Activated B cell treated with CpG ODN at 0.5 μM for 24 hours (primary cell): ENCODE measurements around the gene HNRNPU. TPM values are rescaled to one million over a fixed set of nuclear protein-coding genes. Genes with fewer than 3 reads are reported as not detected.
A peak's percentile ranks its signal among the peaks of the same experiment; 100 is the strongest.

Experiments used
- ATAC-seq: fragments of 200-7000 bp; cut with Tn5 transposase; one replicate; pipeline ENCODE4 v1.10.0; 2021; ENCODE audit warnings: low read depth, mild to moderate bottlenecking, moderate library complexity
- CTCF ChIA-PET: fragments of 350-600 bp; sonication (Branson Sonifier 250); formaldehyde crosslinking; loops from one replicate; lab custom pipeline; 2021; ENCODE audit warnings: antibody characterized with exemption; lab: Charles Lee
- POLR2A ChIA-PET: fragments of 350-600 bp; sonication (Branson Sonifier 250); formaldehyde crosslinking; loops from one replicate; lab custom pipeline; 2021; ENCODE audit warnings: antibody characterized with exemption; lab: Charles Lee
- DNase-seq: peaks from one replicate; pipeline ENCODE4 v3.0.0; 2022
- H3K27ac Mint-ChIP-seq: one replicate; pipeline ENCODE4 v1.8.0; 2020; ENCODE audit warnings: mixed read lengths
- H3K27me3 Mint-ChIP-seq: one replicate; pipeline ENCODE4 v1.8.0; 2021; ENCODE audit warnings: mixed read lengths
- H3K36me3 Mint-ChIP-seq: one replicate; pipeline ENCODE4 v1.8.0; 2021; ENCODE audit warnings: low read depth, mixed read lengths
- H3K4me1 Mint-ChIP-seq: one replicate; pipeline ENCODE4 v1.8.0; 2021; ENCODE audit warnings: mixed read lengths
- H3K4me3 Mint-ChIP-seq: one replicate; pipeline ENCODE4 v1.8.0; 2020; ENCODE audit warnings: mild to moderate bottlenecking, mixed read lengths
- H3K9me3 Mint-ChIP-seq: one replicate; pipeline ENCODE4 v1.8.0; 2020; ENCODE audit warnings: mixed read lengths
- intact Hi-C: fragments of 100-400 bp; cut with micrococcal nuclease; formaldehyde crosslinking; loops from one replicate; pipeline ENCODE4 v1.15.1; 2024
- total RNA-seq: library from RNA; stranded (reverse); gene quantifications from 2 replicates; pipeline ENCODE4 v1.2.3, GENCODE V29; 2022
- TF ChIP-seq, protein P1 (sequence below): fragments of 200-600 bp; IDR thresholded peaks from one replicate; pipeline ENCODE4 v1.8.0; 2022; ENCODE audit warnings: antibody characterized with exemption, mild to moderate bottlenecking

Gene HNRNPU
- 424 and 428 TPM in 2 replicates for total RNA-seq

GRCh38 chr1:244864253-244865027 lies at the start of gene HNRNPU:
HNRNPU (minus strand) TSS chr1:244864543; CDS start chr1:244864307, 236 bp downstream.
- peaks cover 40% of the 10 kb centered on the region for H3K36me3 Mint-ChIP-seq
- H3K27me3 Mint-ChIP-seq = no peaks in the 10 kb centered on the region
- intact Hi-C loops = loop anchor here (1.0 to 10.0 kb wide), 12 partner anchors 29 to 1702 kb away; partner anchors contain the start of genes CNST, COX20, KIF26B and TFB2M
- H3K27ac Mint-ChIP-seq = peak within 1 kb of the TSS; percentile 98
- ChIA-PET POLR2A (interaction anchor here (0.5 to 8.8 kb wide), 29 partner anchors 12 to 1610 kb away, joined by 3 to 364 read pairs (median 5); partner anchors contain the start of genes CATSPERE, CEP170 and COX20), CTCF (interaction anchor here (0.6 to 7.8 kb wide), 10 partner anchors 14 to 178 kb away, joined by 3 to 56 read pairs (median 4); partner anchors contain the start of gene COX20)
- DNase-seq (peak; percentile 99), ATAC-seq (peak; percentile 74)
- TF ChIP-seq, protein P1, sequence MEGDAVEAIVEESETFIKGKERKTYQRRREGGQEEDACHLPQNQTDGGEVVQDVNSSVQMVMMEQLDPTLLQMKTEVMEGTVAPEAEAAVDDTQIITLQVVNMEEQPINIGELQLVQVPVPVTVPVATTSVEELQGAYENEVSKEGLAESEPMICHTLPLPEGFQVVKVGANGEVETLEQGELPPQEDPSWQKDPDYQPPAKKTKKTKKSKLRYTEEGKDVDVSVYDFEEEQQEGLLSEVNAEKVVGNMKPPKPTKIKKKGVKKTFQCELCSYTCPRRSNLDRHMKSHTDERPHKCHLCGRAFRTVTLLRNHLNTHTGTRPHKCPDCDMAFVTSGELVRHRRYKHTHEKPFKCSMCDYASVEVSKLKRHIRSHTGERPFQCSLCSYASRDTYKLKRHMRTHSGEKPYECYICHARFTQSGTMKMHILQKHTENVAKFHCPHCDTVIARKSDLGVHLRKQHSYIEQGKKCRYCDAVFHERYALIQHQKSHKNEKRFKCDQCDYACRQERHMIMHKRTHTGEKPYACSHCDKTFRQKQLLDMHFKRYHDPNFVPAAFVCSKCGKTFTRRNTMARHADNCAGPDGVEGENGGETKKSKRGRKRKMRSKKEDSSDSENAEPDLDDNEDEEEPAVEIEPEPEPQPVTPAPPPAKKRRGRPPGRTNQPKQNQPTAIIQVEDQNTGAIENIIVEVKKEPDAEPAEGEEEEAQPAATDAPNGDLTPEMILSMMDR = no peak
- no peaks in the 10 kb centered on the region for H3K9me3 Mint-ChIP-seq
- peaks cover 38% of the 10 kb centered on the region for H3K4me1 Mint-ChIP-seq
- H3K4me3 Mint-ChIP-seq = peak within 1 kb of the TSS; percentile 90

DNA sequence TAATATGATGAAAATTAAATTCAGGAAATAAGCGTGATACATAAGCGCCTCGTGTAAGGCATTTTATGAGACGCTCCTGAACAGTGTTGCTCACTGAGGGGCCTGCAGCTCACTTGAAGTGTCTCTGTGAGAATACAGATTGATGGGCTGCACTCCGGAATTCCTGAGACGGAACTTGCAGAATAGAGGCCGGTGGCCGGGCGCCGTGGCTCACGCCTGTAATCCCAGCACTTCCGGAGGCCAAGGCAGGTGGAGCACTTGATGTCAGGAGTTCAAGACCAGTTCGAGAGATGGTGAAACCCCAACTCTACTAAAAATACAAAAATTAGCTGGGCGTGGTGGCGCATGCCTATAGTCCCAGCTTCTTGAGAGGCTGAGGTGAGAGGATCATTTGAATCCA lies 49.5 kb upstream of the HNRNPU start:
- H3K27ac Mint-ChIP-seq = no peak overlapping the region
- POLR2A ChIA-PET = no interaction called here
- no peak overlapping the region for H3K4me3 Mint-ChIP-seq
- TF ChIP-seq, protein P1 = no peak
- no peaks in the 10 kb centered on the region for H3K27me3 Mint-ChIP-seq
- no peaks in the 10 kb centered on the region for H3K36me3 Mint-ChIP-seq
- CTCF ChIA-PET = no interaction called here
- H3K9me3 Mint-ChIP-seq = no peaks in the 10 kb centered on the region
- intact Hi-C loops = no loop called here
- DNase-seq (no peak), ATAC-seq (no peak)
- peaks cover 4% of the 10 kb centered on the region for H3K4me1 Mint-ChIP-seq

DNA sequence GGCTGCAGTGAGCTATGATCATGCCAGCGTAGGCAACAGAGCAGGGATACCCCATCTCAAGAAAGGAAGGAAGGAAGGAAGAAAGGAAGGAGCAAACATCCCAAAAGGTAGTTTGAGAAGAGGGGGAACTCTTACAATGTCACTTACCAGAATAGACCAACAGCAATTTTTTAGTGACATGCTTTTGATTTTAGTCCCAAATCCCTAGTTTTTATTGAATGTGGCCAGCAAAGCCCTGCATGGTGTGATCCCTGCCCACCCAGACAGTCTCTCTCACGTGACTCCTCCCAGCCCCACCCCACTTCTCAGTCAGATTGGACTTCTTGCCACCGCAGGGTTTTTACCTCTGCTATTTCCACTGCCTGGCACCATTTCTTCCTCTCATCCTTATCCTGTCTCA lies 39.8 kb upstream of the HNRNPU start:
- Mint-ChIP-seq H3K4me3 (no peak overlapping the region), H3K27me3 (no peaks in the 10 kb centered on the region)

DNA sequence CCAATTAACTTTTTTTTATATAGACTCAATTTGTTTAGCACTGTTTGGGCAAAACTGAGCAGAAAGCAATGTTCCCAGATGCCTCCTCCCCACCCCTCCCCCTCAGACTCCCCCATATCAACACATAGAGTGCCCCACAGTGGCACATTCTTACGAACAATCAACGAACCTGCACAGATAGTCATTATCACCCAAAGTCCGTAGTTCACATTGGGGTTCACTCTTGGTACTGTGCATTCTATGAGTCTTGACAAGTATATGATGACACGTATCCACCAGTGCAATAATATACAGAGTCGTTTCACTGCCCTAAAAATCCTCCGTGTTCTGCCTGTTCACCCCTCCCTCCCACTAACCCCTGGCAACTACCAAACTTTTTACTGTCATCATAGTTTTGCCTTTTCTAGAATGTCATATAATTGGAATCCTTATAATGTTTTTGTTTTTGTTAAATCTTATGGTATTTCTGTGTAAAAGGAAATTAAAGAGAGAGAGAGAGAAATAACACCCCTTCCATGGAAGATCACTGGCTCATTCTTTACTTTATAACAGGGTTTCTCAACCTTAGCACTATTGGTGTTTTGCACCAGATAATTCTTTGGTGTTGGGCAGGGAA lies 37.2 kb upstream of the HNRNPU start:
- no peaks in the 10 kb centered on the region for H3K4me1 Mint-ChIP-seq
- no peak overlapping the region for H3K4me3 Mint-ChIP-seq
- no peaks in the 10 kb centered on the region for H3K36me3 Mint-ChIP-seq
- DNase-seq = no peak
- H3K27me3 Mint-ChIP-seq = peaks cover 4% of the 10 kb centered on the region
- no peak overlapping the region for H3K27ac Mint-ChIP-seq
- CTCF ChIA-PET = no interaction called here
- intact Hi-C loops = no loop called here
- POLR2A ChIA-PET = no interaction called here
- H3K9me3 Mint-ChIP-seq = no peaks in the 10 kb centered on the region
- TF ChIP-seq, protein P1 = no peak
- no peak for ATAC-seq

More for the DNA sequence above, 39.8 kb upstream of the HNRNPU start:
- ChIA-PET POLR2A (interaction anchor here (0.7 kb wide), 1 partner anchor 40 kb away, joined by 3 read pairs; the partner anchor contains the start of gene HNRNPU), CTCF (no interaction called here)
- Mint-ChIP-seq H3K27ac (no peak overlapping the region), H3K36me3 (no peaks in the 10 kb centered on the region), H3K4me1 (no peaks in the 10 kb centered on the region), H3K9me3 (no peaks in the 10 kb centered on the region)
- intact Hi-C loops = no loop called here
- TF ChIP-seq, protein P1 = no peak
- ATAC-seq = no peak
- DNase-seq = no peak
